Measurements from ENCODE around the gene SRSF7. TPM values are rescaled to one million over a fixed set of nuclear protein-coding genes. Genes with fewer than 3 reads are reported as not detected.
A peak's percentile ranks its signal among the peaks of the same experiment; 100 is the strongest.

Gene SRSF7
- total and polyA plus RNA-seq, 9 of the 15 experiments (the other 6 are each of a cell fraction or from before 2014, with no cell fraction given): 219 to 726 (median 375) TPM

DNA sequence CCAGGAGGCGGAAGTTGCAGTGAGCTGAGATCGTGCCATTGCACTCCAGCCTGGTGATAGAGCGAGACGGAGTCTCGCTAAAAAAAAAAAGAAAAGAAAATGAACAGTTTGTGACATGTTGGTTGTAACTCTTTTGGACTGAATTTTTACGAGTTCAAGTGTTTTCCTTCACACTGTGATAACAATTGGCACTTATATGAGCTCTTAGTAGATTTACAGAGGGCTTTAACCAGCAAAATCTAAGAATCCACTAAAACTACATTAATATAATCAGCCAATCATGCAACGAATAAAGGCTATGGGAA is 24.7 kb upstream of the SRSF7 start:
- H3K36me3 ChIP-seq (ENCODE audit: control insufficient read depth, insufficient read depth, low read length): peaks cover 5% of the 10 kb centered on the region; the same call in 2 of the 3 replicates
- no peak for DNase-seq (ENCODE audit: extremely low read depth in 1 of 4, low spot score in 3 of 4)
- no peak overlapping the region for H3K4me2 ChIP-seq (ENCODE audit: insufficient read depth, low read length)
- no peaks in the 10 kb centered on the region for H3K27me3 ChIP-seq (ENCODE audit: control insufficient read depth in 2 of 2, insufficient read depth in 2 of 2, low read length in 2 of 2)
- H3K79me2 ChIP-seq (ENCODE audit: control insufficient read depth, insufficient read depth, low read length): peaks cover 10% of the 10 kb centered on the region
- peaks cover 3 to 5% of the 10 kb centered on the region in 2 experiments; a peak in 3 of 5 replicates for H3K4me1 ChIP-seq (replicated peaks in 1 of 2; ENCODE audit: control insufficient read depth in 2 of 2, insufficient read depth in 2 of 2, low read length in 2 of 2)
- H3K9me3 ChIP-seq (replicated peaks; ENCODE audit: control insufficient read depth, insufficient read depth, low read depth, low read length): no peaks in the 10 kb centered on the region
- no peaks in the 10 kb centered on the region for H4K20me1 ChIP-seq (replicated peaks; ENCODE audit: control insufficient read depth, insufficient read depth, low read length)
- no peak for FAIRE-seq
- no peak for ATAC-seq
- BruUV-seq (replicated peaks): no TSS peak
- H3K9me1 ChIP-seq (ENCODE audit: control insufficient read depth, insufficient read depth, low read length): no peaks in the 10 kb centered on the region
- no peak overlapping the region for H3K4me3 ChIP-seq
- POLR2A ChIA-PET: interaction anchor here (0.5 to 3.0 kb wide), 4 partner anchors 15 to 202 kb away, joined by 3 to 24 read pairs (median 4); partner anchors contain the start of gene SRSF7
- H2AFZ ChIP-seq (ENCODE audit: low read depth, low read length): peak overlapping the region; percentile 20; the same call in 1 of the 2 replicates
- no peak for TF ChIP-seq L3MBTL2 (IDR thresholded peaks at IDR 0.05)
- TF ChIP-seq KLF13 (tag; IDR thresholded peaks at IDR 0.05; ENCODE audit: borderline replicate concordance, low read depth): no peak
- no peak for TF ChIP-seq ZNF174 (CRISPR knock-in tag; IDR thresholded peaks at IDR 0.05)
- TF ChIP-seq THRA (IDR thresholded peaks at IDR 0.05): no peak
- no peak for TF ChIP-seq PHF8 (IDR thresholded peaks at IDR 0.05; ENCODE audit: borderline replicate concordance, low read length)
- TF ChIP-seq JUND (IDR thresholded peaks at IDR 0.05; ENCODE audit: borderline replicate concordance, low read depth, low read length): no peak
- TF ChIP-seq JUND (tag; IDR thresholded peaks at IDR 0.05; ENCODE audit: borderline replicate concordance, low read depth, low read length): no peak
- TF ChIP-seq, protein P1, sequence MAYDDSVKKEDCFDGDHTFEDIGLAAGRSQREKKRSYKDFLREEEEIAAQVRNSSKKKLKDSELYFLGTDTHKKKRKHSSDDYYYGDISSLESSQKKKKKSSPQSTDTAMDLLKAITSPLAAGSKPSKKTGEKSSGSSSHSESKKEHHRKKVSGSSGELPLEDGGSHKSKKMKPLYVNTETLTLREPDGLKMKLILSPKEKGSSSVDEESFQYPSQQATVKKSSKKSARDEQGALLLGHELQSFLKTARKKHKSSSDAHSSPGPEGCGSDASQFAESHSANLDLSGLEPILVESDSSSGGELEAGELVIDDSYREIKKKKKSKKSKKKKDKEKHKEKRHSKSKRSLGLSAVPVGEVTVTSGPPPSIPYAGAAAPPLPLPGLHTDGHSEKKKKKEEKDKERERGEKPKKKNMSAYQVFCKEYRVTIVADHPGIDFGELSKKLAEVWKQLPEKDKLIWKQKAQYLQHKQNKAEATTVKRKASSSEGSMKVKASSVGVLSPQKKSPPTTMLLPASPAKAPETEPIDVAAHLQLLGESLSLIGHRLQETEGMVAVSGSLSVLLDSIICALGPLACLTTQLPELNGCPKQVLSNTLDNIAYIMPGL (CRISPR knock-in tag; IDR thresholded peaks at IDR 0.05): no peak
- no peak for TF ChIP-seq KDM2B (CRISPR knock-in tag; IDR thresholded peaks at IDR 0.05)
- no peak for TF ChIP-seq MBD1 (CRISPR knock-in tag; IDR thresholded peaks at IDR 0.05)
- H3K9ac ChIP-seq (ENCODE audit: insufficient read depth in 1 of 2, low read depth in 2 of 2, low read length in 2 of 2): no peak overlapping the region
- in situ Hi-C loops (cut with MboI) (no loop called here), intact Hi-C loops (cut with micrococcal nuclease) (no loop called here)
- 72% methylated on average over 7 of the region's 7 CpGs for WGBS (ENCODE audit: insufficient coverage, low coverage, missing lambda C conversion rate)
- CTCF ChIA-PET (ENCODE audit: low intra/inter-chr PET ratio): no interaction called here
- H3K27ac ChIP-seq (ENCODE audit: extremely low read depth, low read depth, low read length): no peak overlapping the region

Measured in K562 (cell line).